ENCODE measurements around the gene RSBN1L. TPM values are rescaled to one million over a fixed set of nuclear protein-coding genes. Genes with fewer than 3 reads are reported as not detected.
A peak's percentile ranks its signal among the peaks of the same experiment; 100 is the strongest.
"Not testable (repeated sequence)": the region's sequence is repeated elsewhere in the genome, so short reads cannot be mapped to it uniquely, and the experiment has no call there.

Gene RSBN1L
- total RNA-seq, 4 donors from 2014 or later = 13.7 to 26.2 (median 19.8) TPM

GRCh38 chr7:77783545-77783944 lies 87.3 kb downstream of the RSBN1L start:
- DNase-seq = no peak
- TF ChIP-seq EP300 (IDR thresholded peaks at IDR 0.05; ENCODE audit: low read depth) = no peak
- no peak for TF ChIP-seq POLR2A (IDR thresholded peaks at IDR 0.05)
- peak in 2 of 3 donors; percentile 48 to 62 for TF ChIP-seq POLR2AphosphoS5 (IDR thresholded peaks at IDR 0.05)
- TF ChIP-seq CTCF (IDR thresholded peaks at IDR 0.05) = no peak
- Histone ChIP-seq H3K4me3 (no peak overlapping the region), H3K27me3 (no peaks in the 10 kb centered on the region), H3K27ac (peak overlapping the region; percentile 75 to 78 (median 76)), H3K9me3 (no peaks in the 10 kb centered on the region), H3K36me3 (peaks cover 0 to 13% (median 3%) of the 10 kb centered on the region in 4 donors), H3K4me1 (peaks cover 0 to 54% (median 23%) of the 10 kb centered on the region in 4 donors)
- WGBS, 2 donors (ENCODE audit: low coverage in 1 of 2) = 47 to 63% methylated on average over 3 of the region's 3 CpGs
- intact Hi-C loops (cut with DNase I; ENCODE audit: low total_unique reads) = no loop called here
- in situ Hi-C loops (cut with MboI; ENCODE audit: low pct_ligation_motif_present in 1 of 4, low pct_unique_long_range_greater_than_20kb in 1 of 4, low sequenced_read_pairs in 3 of 4) = no loop called here

- Histone ChIP-seq H3K27ac (peak overlapping the region; percentile 75 to 78 (median 76)), H3K4me1 (peaks cover 0 to 50% (median 23%) of the 10 kb centered on the region in 4 donors)
- H3K27me3 ChIP-seq; intact Hi-C loops (cut with DNase I; ENCODE audit: low total_unique reads); DNase-seq; H3K9me3 ChIP-seq; in situ Hi-C loops (cut with MboI; ENCODE audit: low pct_ligation_motif_present in 1 of 4, low pct_unique_long_range_greater_than_20kb in 1 of 4, low sequenced_read_pairs in 3 of 4); H3K4me3 ChIP-seq; H3K36me3 ChIP-seq: not testable (repeated sequence)
- 79 to 86% methylated on average over 8 to 10 of the region's 10 CpGs for WGBS, 2 donors (ENCODE audit: low coverage in 1 of 2)
Observed at GRCh38 chr7:77784426-77784825, 88.2 kb downstream of the RSBN1L start.

GRCh38 chr7:77786018-77786417 lies 89.8 kb downstream of the RSBN1L start:
- Histone ChIP-seq H3K27me3 (no peaks in the 10 kb centered on the region), H3K27ac (no peak overlapping the region), H3K9me3 (no peaks in the 10 kb centered on the region), H3K4me1 (peaks cover 0 to 40% (median 21%) of the 10 kb centered on the region in 4 donors), H3K36me3 (no peaks in the 10 kb centered on the region), H3K4me3 (no peak overlapping the region)
- intact Hi-C loops (cut with DNase I; ENCODE audit: low total_unique reads) (loop anchor here (5.0 kb wide), 1 partner anchor 1719 kb away; no protein-coding TSS in a partner anchor), in situ Hi-C loops (cut with MboI; ENCODE audit: low pct_ligation_motif_present in 1 of 4, low pct_unique_long_range_greater_than_20kb in 1 of 4, low sequenced_read_pairs in 3 of 4) (no loop called here)
- no peak for DNase-seq
- WGBS, 2 donors (ENCODE audit: low coverage in 1 of 2) = 97% methylated on average over 3 of the region's 3 CpGs; no CpG with 5 or more reads in 1 of the 2 donors
- TF ChIP-seq POLR2A (IDR thresholded peaks at IDR 0.05) (no peak), POLR2AphosphoS5 (IDR thresholded peaks at IDR 0.05) (no peak)

DNA sequence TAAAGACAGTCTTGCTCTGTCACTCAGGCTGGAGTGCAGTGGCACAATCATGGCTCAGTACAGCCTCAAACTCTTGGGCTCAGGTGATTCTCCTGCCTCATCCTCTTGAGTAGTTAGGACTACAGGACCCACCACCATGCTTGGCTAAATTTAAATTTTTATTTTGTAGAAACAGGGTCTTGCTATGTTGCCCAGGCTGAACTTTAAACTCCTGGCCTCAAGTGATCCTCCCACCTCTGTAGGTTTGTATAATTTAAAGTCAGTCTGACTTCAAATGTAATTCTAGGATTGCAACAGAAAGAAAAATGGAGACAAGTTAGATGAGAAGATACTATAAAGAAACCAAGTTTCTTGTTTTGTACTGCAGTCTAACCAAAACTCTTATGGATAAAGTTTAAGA lies 90.5 kb downstream of the RSBN1L start:
- peaks cover 0 to 39% (median 25%) of the 10 kb centered on the region in 4 donors for H3K4me1 ChIP-seq
- DNase-seq = no peak
- intact Hi-C loops (cut with DNase I; ENCODE audit: low total_unique reads) = loop anchor here (5.0 kb wide), 1 partner anchor 1719 kb away; no protein-coding TSS in a partner anchor
- in situ Hi-C loops (cut with MboI; ENCODE audit: low pct_ligation_motif_present in 1 of 4, low pct_unique_long_range_greater_than_20kb in 1 of 4, low sequenced_read_pairs in 3 of 4) = no loop called here
- TF ChIP-seq POLR2A (IDR thresholded peaks at IDR 0.05) = no peak
- TF ChIP-seq EP300 (IDR thresholded peaks at IDR 0.05; ENCODE audit: low read depth) = no peak
- TF ChIP-seq POLR2AphosphoS5 (IDR thresholded peaks at IDR 0.05) = no peak
- H3K4me3 ChIP-seq = no peak overlapping the region
- no peaks in the 10 kb centered on the region for H3K27me3 ChIP-seq
- H3K36me3 ChIP-seq = no peaks in the 10 kb centered on the region
- no peak overlapping the region for H3K27ac ChIP-seq
- no peaks in the 10 kb centered on the region for H3K9me3 ChIP-seq

- Histone ChIP-seq H3K27ac (no peak overlapping the region), H3K27me3 (no peaks in the 10 kb centered on the region), H3K9me3 (no peaks in the 10 kb centered on the region), H3K4me3 (no peak overlapping the region), H3K36me3 (no peaks in the 10 kb centered on the region), H3K4me1 (peaks cover 0 to 30% (median 20%) of the 10 kb centered on the region in 4 donors)
- TF ChIP-seq POLR2AphosphoS5 (IDR thresholded peaks at IDR 0.05) = no peak
- TF ChIP-seq CTCF (IDR thresholded peaks at IDR 0.05) = no peak
- no peak for TF ChIP-seq POLR2A (IDR thresholded peaks at IDR 0.05)
- TF ChIP-seq EP300 (IDR thresholded peaks at IDR 0.05; ENCODE audit: low read depth) = no peak
- intact Hi-C loops (cut with DNase I; ENCODE audit: low total_unique reads) (loop anchor here (5.0 kb wide), 1 partner anchor 1721 kb away; no protein-coding TSS in a partner anchor), in situ Hi-C loops (cut with MboI; ENCODE audit: low pct_ligation_motif_present in 1 of 4, low pct_unique_long_range_greater_than_20kb in 1 of 4, low sequenced_read_pairs in 3 of 4) (no loop called here)
- DNase-seq = no peak
- whole genome bisulfite sequencing, 2 donors (ENCODE audit: low coverage in 1 of 2) = 72 to 100% methylated on average over 1 to 2 of the region's 2 CpGs
Observed at GRCh38 chr7:77788327-77788902, 92.2 kb downstream of the RSBN1L start.

Measured in transverse colon (tissue), 4 donors.